Measurements from ENCODE around the gene HNRNPDL.
"Not testable (repeated sequence)": the region's sequence is repeated elsewhere in the genome, so short reads cannot be mapped to it uniquely, and the experiment has no call there.

Gene HNRNPDL

DNA sequence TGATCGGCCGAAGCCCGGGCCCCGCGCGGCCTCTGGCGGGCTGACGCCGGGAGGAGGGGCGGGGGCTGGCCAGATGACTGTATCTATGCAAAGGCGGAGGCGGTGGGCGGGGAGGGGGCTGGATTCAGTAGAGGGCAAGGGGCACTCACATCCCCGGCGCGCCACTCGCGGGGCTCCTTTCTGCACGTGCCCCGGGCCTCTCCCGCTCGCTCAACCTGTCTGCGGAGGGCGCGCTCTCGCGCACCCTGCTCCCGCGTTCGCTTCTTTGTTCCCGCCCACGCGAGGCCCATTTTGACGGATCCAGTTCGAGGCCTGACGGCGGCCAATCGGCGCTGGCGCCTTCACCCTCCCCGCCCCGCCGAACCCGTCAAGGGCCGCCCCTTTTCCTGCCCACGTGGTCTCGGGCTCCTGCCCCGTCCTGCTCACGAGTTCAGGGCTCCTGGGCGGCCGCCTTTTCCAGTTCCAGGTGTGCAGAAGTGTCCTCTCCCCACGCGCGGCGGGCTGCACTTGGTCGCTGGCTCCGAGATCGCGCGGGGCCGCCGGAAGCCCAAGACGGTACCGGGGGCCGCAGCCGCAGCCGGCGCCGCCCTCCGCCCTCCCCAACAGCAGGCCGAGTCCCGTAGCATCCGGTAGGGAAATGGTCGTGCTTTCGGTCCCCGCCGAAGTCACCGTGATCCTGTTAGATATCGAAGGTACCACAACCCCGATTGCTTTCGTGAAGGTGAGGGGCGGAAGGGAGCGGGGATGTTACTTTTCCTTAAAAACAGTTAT, at the start of gene HNRNPDL, which contains the start of gene ENOPH1:
Gene HNRNPDL, minus strand, starts transcription at position 270 of the 771 bp plus-strand sequence. CDS start 772 bp downstream, outside the sequence.
Gene ENOPH1, plus strand, starts transcription at position 398 of the 771 bp plus-strand sequence. Its CDS starts 240 bp downstream, at position 638.
- peak; percentile 70 for DNase-seq

DNA sequence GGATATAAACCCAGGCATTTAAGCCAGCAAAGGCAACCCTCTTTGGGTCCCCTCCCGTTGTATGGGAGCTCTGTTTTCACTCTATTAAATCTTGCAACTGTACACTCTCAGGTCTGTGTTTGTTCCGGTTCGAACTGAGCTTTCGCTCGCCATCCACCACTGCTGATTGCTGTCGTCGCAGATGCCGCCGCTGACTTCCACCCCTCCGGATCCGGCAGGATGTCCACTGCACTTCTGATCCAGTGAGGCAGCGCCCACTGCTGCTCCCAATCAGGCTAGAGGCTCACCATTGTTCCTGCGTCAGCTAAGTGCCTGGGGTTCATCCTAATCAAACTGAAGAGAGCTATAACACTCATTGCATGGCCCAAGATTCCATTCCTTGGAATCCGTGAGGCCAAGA, 49.3 kb upstream of the HNRNPDL start:
- DNase-seq, result no peak

DNA sequence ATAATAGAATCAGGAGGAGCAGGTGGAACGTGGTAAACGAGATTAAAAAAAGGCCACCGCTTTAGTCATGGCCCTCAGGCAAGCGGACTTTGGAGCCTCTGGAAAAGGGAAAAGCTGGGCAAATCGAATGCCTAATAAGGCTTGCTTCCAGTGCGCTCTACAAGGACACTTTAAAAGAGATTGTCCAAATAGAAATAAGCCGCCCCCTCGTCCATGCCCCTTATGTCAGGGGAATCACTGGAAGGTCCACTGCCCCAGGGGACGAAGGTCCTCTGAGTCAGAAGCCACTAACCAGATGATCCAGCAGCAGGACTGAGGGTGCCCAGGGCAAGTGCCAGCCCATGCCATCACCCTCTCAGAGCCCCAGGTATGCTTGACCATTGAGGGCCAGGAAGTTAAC, 47.2 kb upstream of the HNRNPDL start:
- not testable (repeated sequence) for DNase-seq

- DNase-seq, result not testable (repeated sequence)
Observed at GRCh38 chr4:82475931-82476330, 45.7 kb upstream of the HNRNPDL start.

DNA sequence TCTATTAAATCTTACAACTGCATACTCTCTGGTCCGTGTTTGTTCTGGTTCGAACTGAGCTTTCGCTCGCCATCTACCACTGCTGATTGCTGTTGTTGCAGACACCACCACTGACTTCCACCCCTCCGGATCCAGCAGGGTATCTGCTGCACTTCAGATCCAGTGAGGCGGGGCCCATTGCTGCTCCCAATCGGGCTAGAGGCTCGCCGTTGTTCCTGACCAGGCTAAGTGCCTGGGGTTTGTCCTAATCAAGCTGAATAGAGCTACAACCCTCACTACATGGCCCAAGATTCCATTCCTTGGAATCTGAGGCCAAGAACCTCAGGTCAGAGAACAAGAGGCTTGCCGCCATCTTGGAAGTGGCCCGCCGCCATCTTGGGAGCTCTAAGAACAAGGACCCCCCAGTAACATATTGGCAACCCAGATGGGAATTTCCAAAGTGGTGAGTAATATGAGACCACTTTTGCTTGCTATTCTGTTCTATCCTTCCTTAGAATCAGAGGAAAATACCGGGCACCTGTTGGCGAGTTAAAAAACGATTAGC, 43.4 kb upstream of the HNRNPDL start:
- DNase-seq, result no peak

DNA sequence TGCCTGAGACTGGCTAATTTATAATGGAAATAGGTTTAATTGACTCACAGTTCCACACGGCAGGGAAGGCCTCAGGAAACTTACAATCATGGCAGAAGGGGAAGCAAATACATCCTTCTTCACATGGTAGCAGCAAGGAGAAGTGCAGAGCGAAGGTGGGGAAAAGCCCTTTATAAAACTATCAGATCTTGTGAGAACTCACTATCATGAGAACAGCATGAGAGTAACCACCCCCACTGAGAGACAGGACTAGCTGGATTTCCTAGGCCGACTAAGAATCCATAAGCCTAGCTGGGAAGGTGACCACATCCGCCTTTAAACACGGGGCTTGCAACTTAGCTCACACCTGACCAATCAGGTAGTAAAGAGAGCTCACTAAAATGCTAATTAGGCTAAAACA, 42.8 kb upstream of the HNRNPDL start:
- DNase-seq, result not testable (repeated sequence)

DNA sequence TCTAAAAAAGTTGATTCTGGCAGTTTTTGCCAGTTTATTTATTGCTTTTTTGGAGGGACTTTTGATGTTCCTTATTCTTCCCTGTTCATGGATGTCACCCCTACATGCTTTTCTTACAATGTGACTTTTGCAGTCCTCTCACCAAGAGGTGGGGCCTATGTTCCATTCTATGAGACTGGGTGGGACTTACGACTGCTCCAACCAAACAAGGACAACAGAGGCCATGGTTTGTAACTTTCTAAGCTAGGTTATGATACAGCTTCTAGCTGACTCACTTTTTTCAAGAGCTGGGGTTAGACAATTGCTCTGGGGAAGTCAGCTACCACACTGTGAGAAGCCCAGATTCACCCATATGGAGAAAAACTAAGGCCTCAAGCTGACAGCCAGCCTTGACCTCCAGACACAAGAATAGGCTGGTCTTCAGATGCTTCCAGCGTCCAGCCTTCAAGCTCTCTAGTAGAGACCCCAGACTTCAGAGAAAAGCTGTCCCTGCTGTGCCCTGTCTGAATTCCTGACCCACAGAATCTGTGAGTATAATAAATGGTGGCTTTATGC, 39.6 kb upstream of the HNRNPDL start:
- DNase-seq, result no peak

DNA sequence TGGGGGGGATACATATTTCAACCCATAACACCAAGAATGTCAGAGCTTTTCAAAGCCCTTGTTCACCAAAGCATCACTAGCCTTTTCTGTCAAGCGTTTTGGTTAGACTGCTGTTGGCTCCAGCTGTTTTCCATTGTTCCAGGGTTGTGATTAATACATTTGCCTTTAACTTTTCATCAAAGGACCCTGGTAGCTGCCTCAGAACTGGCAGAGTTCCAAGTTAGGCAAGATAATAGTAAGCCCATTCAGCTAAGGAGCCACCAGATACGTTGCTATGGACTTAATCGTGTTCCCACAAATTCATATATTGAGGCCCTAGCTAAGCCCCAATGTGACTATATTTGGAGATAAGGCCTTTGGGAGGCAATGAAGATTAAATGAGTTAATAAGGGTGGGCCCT, 37.2 kb upstream of the HNRNPDL start:
- no peak for DNase-seq

GRCh38 chr4:82463221-82463620, 33.0 kb upstream of the HNRNPDL start:
- no peak for DNase-seq

DNA sequence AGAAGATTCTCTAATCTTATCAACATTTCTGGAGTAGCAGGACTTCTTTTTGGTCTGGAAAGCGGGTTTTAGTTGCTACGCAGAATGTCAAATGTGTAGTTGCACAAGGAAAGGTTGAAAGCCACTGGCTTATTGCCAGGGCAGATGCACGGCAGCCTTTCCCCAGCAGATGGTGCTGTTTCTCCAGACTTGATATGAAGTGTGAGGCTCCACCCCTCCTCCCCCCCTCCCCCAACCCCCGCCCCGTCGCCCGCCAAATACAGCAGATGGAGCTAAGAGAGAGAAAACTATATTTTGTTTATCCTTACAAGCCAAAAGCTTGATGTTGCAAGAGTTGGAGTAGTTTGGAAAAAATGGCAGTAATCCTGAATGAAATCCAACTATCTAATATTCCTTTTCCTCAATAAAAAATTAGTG, 32.2 kb upstream of the HNRNPDL start:
- no peak for DNase-seq

DNA sequence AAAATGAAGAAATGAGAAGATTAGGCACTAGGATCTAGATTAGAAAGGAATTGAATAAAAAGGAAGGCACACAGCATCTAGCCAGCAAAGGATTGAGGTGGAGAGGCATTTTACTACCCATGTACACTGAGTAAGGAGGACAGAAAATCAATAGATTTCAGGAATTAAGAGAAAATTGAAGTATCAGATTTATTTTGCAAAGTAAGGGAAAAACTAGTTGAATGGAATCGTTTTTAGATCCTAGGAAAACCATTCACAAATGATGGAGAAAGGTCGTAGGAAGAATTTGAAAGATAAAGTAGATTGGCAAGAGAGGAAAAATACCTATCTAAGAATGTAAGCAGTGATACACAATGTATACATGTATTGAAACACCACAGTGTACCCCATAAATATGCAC, 31.4 kb upstream of the HNRNPDL start:
- no peak for DNase-seq

GRCh38 chr4:82458729-82459128, 28.5 kb upstream of the HNRNPDL start:
- DNase-seq, result no peak

DNA sequence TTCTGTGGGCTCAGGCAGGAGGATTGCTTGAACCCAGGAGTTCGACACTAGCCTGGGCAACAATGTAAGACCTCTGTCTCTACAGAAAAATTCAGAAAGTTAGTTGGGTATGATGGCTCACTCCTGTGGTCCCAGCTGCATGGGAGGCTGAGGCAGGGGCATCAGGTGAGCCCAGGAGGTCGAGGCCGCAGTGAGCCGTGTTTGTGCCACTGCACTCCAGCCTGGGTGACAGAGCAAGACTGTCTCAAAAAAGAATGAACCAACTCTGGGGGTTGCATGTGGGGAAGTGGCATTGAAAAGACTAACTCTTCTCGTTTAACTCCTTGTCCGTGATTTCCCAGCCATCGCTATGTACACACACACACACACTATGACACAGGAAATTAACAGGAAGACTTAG, 27.0 kb upstream of the HNRNPDL start:
- no peak for DNase-seq

DNA sequence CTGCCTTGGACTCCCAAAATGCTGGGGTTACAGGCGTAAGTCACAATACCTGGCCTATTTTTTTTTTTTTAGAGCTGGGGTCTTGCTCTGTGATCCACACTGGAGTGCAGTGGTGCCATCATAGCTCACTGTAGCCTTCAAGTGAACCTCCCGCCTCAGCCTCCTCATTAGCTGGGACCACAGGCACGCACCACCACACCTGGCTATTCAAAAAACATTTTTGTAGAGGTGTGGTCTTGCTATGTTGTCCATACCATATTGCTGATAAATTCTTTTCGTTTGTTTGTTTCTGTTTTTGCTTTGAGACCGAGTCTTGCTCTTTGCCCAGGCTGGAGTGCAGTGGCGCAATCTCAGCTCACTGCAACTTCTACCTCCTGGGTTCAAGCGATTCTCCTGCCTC, 21.8 kb upstream of the HNRNPDL start:
- DNase-seq, result no peak

DNA sequence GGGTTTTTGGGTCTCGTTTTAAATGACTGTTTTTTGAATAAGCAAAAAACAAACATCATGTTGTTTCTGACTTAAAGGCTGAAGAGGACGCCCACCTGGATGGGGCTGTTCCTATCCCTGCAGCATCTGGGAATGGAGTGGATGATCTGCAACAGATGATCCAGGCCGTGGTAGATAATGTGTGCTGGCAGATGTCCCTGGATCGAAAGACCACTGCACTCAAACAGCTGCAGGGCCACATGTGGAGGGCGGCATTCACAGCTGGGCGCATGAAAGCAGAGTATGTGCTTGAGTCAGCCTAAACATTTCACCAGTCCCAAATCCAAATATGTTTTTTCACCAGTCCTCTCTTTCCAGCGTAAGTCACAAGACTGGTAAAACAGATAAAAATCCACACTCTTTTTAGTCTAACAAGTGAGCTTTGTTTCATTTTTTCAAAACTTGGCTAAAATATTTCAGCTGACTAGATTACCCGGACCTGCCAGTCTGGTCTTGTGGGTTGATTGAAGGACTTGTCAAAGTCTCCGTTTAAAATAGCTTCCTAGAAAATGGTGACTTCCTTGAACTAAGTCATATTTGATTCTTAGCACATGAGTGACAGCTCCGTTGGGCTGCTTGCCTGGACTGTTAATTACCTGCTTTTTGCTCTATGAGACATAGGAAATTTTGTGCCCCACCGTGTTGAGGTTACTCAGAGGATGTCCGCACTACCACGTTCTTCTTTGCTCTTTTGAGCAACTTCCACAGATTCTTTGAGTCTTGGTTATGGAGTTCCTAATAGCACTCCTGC, 20.9 kb upstream of the HNRNPDL start:
- DNase-seq, result no peak

DNA sequence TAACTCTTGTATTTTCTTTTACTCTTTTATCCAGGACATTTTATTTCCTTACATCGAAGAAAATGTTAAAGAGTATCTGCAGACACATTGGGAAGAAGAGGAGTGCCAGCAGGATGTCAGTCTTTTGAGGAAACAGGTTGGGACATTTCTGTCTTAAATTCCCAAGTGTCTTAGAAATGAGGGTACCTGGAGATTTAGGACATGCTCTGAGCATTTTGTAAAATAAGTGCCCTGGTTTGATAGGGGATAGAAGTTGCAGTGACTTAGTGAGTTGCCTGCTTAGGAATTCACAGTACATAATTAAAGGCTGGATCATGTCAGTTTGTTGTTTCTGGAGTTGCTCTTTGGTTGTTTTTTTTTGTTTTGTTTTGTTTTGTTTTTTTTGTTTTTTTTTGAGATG, 17.6 kb upstream of the HNRNPDL start:
- no peak for DNase-seq

DNA sequence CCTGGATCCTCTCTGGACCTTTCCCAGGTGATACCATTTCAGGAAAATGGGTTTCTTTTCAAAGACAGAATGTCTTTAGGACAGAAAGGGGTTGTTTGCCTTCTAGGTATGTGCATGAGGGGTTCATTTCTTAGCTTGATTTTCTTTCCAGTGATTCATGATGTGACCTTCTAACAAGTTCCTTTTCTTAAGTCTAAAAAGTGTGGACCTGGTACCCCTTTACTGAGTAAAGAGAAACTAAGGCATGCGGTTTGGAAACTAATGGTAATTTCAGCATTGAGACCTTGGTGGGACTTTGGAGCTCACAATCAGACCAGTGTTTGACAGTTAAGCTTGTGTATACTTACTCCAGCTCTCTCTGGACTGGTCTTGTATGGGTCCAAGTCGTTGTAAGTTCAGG, 8.8 kb upstream of the HNRNPDL start:
- no peak for DNase-seq

GRCh38 chr4:82437285-82438005, 7.2 kb upstream of the HNRNPDL start:
- no peak for DNase-seq

GRCh38 chr4:82436780-82437179, 6.5 kb upstream of the HNRNPDL start:
- no peak for DNase-seq

DNA sequence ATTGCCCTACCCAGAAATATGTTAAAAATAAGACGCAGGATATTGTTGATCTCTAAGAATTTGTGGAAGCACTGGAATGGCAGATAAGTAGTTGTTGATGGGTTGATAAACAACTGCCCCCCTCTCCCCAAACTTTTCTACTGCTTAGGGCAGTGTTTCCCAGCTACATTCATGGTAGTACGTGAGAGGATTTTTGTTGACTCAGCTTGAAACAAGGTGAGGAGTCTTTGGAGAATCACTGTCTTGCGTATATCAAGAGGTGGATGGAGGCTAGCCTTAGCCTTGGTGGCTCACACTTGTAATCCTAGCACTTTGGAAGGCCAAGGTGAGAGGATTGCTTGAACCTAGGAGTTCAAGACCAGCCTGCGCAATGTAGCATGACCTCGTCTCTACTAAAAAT, 5.9 kb upstream of the HNRNPDL start:
- DNase-seq, result no peak

DNA sequence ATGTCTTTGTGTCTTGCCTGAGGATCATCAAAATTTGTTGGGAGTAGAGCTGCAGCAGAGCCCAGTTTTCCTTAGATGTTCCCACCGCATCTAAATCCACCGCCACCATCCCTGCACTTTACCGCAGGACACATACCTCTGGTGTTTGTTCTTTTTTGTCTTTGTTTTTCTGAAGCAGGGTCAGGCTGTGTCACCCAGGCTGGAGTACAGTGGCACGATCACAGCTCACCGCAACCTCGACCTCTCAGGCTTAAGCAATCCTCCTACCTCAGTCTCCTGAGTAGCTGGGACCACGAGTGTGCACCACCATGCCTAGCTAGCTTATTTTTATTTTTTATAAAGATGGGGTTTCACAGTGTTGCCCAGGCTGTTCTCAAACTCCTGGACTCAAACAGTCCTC, 4.7 kb upstream of the HNRNPDL start:
- DNase-seq, result no peak

- DNase-seq, result no peak
Observed at GRCh38 chr4:82433791-82434190, 3.5 kb upstream of the HNRNPDL start.

GRCh38 chr4:82432596-82432995, 2.3 kb upstream of the HNRNPDL start:
- no peak for DNase-seq
